ENCODE data around the gene SLC7A7. TPM values are rescaled to one million over a fixed set of nuclear protein-coding genes. Genes with fewer than 3 reads are reported as not detected.
"Not testable (repeated sequence)": the region's sequence is repeated elsewhere in the genome, so short reads cannot be mapped to it uniquely, and the experiment has no call there.

Gene SLC7A7
- polyA plus RNA-seq (ENCODE audit: insufficient read length in 4 of 4) = 100 to 1,000 TPM in 3 of 4 donors, 10 to 100 TPM in 1; 95.3 to 132 (median 105) TPM

- DNase-seq (ENCODE audit: low read depth in 4 of 4, low spot score in 3 of 4) = no peak
These were observed at the start of gene SLC7A7 for GRCh38 chr14:22814941-22815713. TSS of gene SLC7A7 (minus strand) at chr14:22815435. CDS start at chr14:22813398, 2,037 bp downstream.

- DNase-seq (ENCODE audit: low read depth in 4 of 4, low spot score in 3 of 4) = no peak
These were observed 49.7 kb upstream of the SLC7A7 start for GRCh38 chr14:22864979-22865378.

GRCh38 chr14:22861651-22862050, 46.4 kb upstream of the SLC7A7 start:
- no peak for DNase-seq (ENCODE audit: low read depth in 4 of 4, low spot score in 3 of 4)

- not testable (repeated sequence) for DNase-seq (ENCODE audit: low read depth in 4 of 4, low spot score in 3 of 4)
These were observed 45.1 kb upstream of the SLC7A7 start for GRCh38 chr14:22860377-22860776.

GRCh38 chr14:22856428-22856827, 41.2 kb upstream of the SLC7A7 start:
- DNase-seq (ENCODE audit: low read depth in 4 of 4, low spot score in 3 of 4) = no peak

GRCh38 chr14:22854963-22855724, 39.9 kb upstream of the SLC7A7 start:
- no peak for DNase-seq (ENCODE audit: low read depth in 4 of 4, low spot score in 3 of 4)

GRCh38 chr14:22854296-22854695, 39.1 kb upstream of the SLC7A7 start:
- not testable (repeated sequence) for DNase-seq (ENCODE audit: low read depth in 4 of 4, low spot score in 3 of 4)

- DNase-seq (ENCODE audit: low read depth in 4 of 4, low spot score in 3 of 4) = peak in 3 of 4 donors; percentile 78 to 85 (median 84)
These were observed 37.9 kb upstream of the SLC7A7 start for GRCh38 chr14:22852940-22853767.

GRCh38 chr14:22852599-22852939, 37.3 kb upstream of the SLC7A7 start:
- no peak for DNase-seq (ENCODE audit: low read depth in 4 of 4, low spot score in 3 of 4)

GRCh38 chr14:22852178-22852577, 36.9 kb upstream of the SLC7A7 start:
- DNase-seq (ENCODE audit: low read depth in 4 of 4, low spot score in 3 of 4) = not testable (repeated sequence)

GRCh38 chr14:22850944-22851764, 35.9 kb upstream of the SLC7A7 start:
- no peak for DNase-seq (ENCODE audit: low read depth in 4 of 4, low spot score in 3 of 4)

- peak in 1 of 4 donors; percentile 18 for DNase-seq (ENCODE audit: low read depth in 4 of 4, low spot score in 3 of 4)
These were observed 34.1 kb upstream of the SLC7A7 start for GRCh38 chr14:22849212-22849819.

- DNase-seq (ENCODE audit: low read depth in 4 of 4, low spot score in 3 of 4) = peak in 1 of 4 donors; percentile 44
These were observed 33.3 kb upstream of the SLC7A7 start for GRCh38 chr14:22848351-22849164.

- DNase-seq (ENCODE audit: low read depth in 4 of 4, low spot score in 3 of 4) = no peak
These were observed 32.6 kb upstream of the SLC7A7 start for GRCh38 chr14:22847661-22848341.

- no peak for DNase-seq (ENCODE audit: low read depth in 4 of 4, low spot score in 3 of 4)
These were observed 31.6 kb upstream of the SLC7A7 start for GRCh38 chr14:22846811-22847307.

- no peak for DNase-seq (ENCODE audit: low read depth in 4 of 4, low spot score in 3 of 4)
These were observed 30.8 kb upstream of the SLC7A7 start for GRCh38 chr14:22845821-22846625.

GRCh38 chr14:22845103-22845394, 29.8 kb upstream of the SLC7A7 start:
- no peak for DNase-seq (ENCODE audit: low read depth in 4 of 4, low spot score in 3 of 4)
